K562 (cell line): ENCODE results near the gene ZDHHC22. TPM values are rescaled to one million over a fixed set of nuclear protein-coding genes. Genes with fewer than 3 reads are reported as not detected.

Experiments used
- ATAC-seq: fragments of 200-7000 bp; cut with Tn5 transposase; 3 replicates; pipeline ENCODE4 v1.9.1; 2020; ENCODE audit warnings: moderate library complexity
- Bru-seq: library from RNA; stranded (reverse); fragments of 400-500 nt; gene quantifications from one replicate; lab custom pipeline; 2021; lab: Mats Ljungman, UMichigan
- BruChase-seq, 2 experiments: library from RNA; stranded (reverse); fragments of 400-500 nt; gene quantifications; one replicate each; lab custom pipeline; 2021; lab: Mats Ljungman, UMichigan
- BruUV-seq: library from RNA; stranded (reverse); fragments of 400-500 nt; replicated peaks from 2 replicates; lab custom pipeline; 2021; lab: Mats Ljungman, UMichigan
- CTCF ChIA-PET: fragments of 300-600 bp; formaldehyde crosslinking; extraction: SDS; loops from one replicate; lab custom pipeline; 2021; ENCODE audit warnings: low intra/inter-chr PET ratio; lab: Yijun Ruan, JAX
- POLR2A ChIA-PET: fragments of 300-600, 350-650 bp; sonication (Branson Sonifier 250); formaldehyde crosslinking; extraction: SDS; loops from one replicate; lab custom pipeline; 2021; ENCODE audit warnings: antibody characterized with exemption, inconsistent platforms; lab: Yijun Ruan, JAX
- DNase-seq, 4 experiments: peaks; one replicate each; pipeline versions ENCODE4 v3.0.0 to v3.0.0-alpha.2; 2011 to 2018; ENCODE audit warnings: low spot score in 3 of 4, mixed read lengths in 3 of 4; ENCODE audit errors: extremely low read depth in 1 of 4
- FAIRE-seq: peaks from 2 replicates; lab custom pipeline; 2011; peaks lifted over from hg19 to GRCh38; lab: Jason Lieb, UNC
- H2AFZ ChIP-seq: 2 replicates; pipeline ENCODE4 v1.6.0; 2011; ENCODE audit warnings: low read depth, low read length, control low read depth, inconsistent platforms
- H3K27ac ChIP-seq: fragments of 200-600 bp; 3 replicates; pipeline ENCODE4 v1.8.0; 2011; ENCODE audit warnings: low read depth, mild to moderate bottlenecking, control low read depth, inconsistent platforms, low read length, moderate library complexity, mixed read lengths; ENCODE audit errors: extremely low read depth
- H3K27me3 ChIP-seq, 2 experiments: fragments of 300-600 bp in 1 of 2; 2 replicates in 1 of 2; 3 replicates in 1 of 2; pipeline versions ENCODE4 v1.6.0 to v1.8.0; 2011; ENCODE audit warnings: inconsistent platforms in 2 of 2, low read length in 2 of 2, mild to moderate bottlenecking in 1 of 2, mixed read lengths in 1 of 2, moderate library complexity in 1 of 2; ENCODE audit not compliant: control insufficient read depth in 2 of 2, insufficient read depth in 2 of 2
- H3K36me3 ChIP-seq: fragments of 300-600 bp; 3 replicates; pipeline ENCODE4 v1.8.0; 2011; ENCODE audit warnings: mild to moderate bottlenecking, low read length, inconsistent platforms; ENCODE audit not compliant: control insufficient read depth, insufficient read depth
- H3K4me1 ChIP-seq, 2 experiments: fragments of 200-600 bp in 1 of 2; replicated peaks in 1 of 2; 2 replicates in 1 of 2; 3 replicates in 1 of 2; pipeline versions ENCODE4 v1.5.1 to v1.8.0; 2011; ENCODE audit warnings: inconsistent platforms in 2 of 2, low read length in 2 of 2, mild to moderate bottlenecking in 1 of 2, mixed read lengths in 1 of 2, moderate library complexity in 1 of 2; ENCODE audit not compliant: control insufficient read depth in 2 of 2, insufficient read depth in 2 of 2
- H3K4me2 ChIP-seq: 2 replicates; pipeline ENCODE4 v1.6.1; 2011; ENCODE audit warnings: low read length, control low read depth, inconsistent platforms, mixed read lengths; ENCODE audit not compliant: insufficient read depth
- H3K4me3 ChIP-seq: fragments of 200-600 bp; sonication (generic), shearing (Covaris generic); 2 replicates; pipeline ENCODE4 v1.5.1; 2016; ENCODE audit warnings: control low read depth, inconsistent platforms
- H3K79me2 ChIP-seq: fragments of 200-600 bp; 3 replicates; pipeline ENCODE4 v1.8.0; 2011; ENCODE audit warnings: low read length, inconsistent platforms; ENCODE audit not compliant: control insufficient read depth, insufficient read depth
- H3K9ac ChIP-seq, 2 experiments: 2 replicates each; pipeline versions ENCODE4 v1.6.0 to v1.6.1; 2011; ENCODE audit warnings: low read depth in 2 of 2, low read length in 2 of 2, control low read depth in 1 of 2, inconsistent platforms in 1 of 2, mild to moderate bottlenecking in 1 of 2, mixed read lengths in 1 of 2; ENCODE audit not compliant: insufficient read depth in 1 of 2
- H3K9me1 ChIP-seq: one replicate; pipeline ENCODE4 v1.6.0; 2011; ENCODE audit warnings: inconsistent platforms, mild to moderate bottlenecking, low read length, moderate library complexity; ENCODE audit not compliant: control insufficient read depth, insufficient read depth
- H3K9me3 ChIP-seq: replicated peaks from 2 replicates; pipeline ENCODE4 v1.5.1; 2011; ENCODE audit warnings: low read depth, low read length, inconsistent platforms; ENCODE audit not compliant: control insufficient read depth, insufficient read depth
- H4K20me1 ChIP-seq: replicated peaks from 2 replicates; pipeline ENCODE4 v1.6.1; 2011; ENCODE audit warnings: low read length, inconsistent platforms, mixed read lengths; ENCODE audit not compliant: control insufficient read depth, insufficient read depth
- CTCF ChIP-seq, 3 experiments: IDR thresholded peaks in 2 of 3; conservative IDR thresholded peaks in 1 of 3; 2 replicates each; pipeline ENCODE4 v1.5.1; 2011 to 2012; ENCODE audit warnings: low read length in 3 of 3, mild to moderate bottlenecking in 3 of 3, control low read depth in 2 of 3, improper control_type of control experiment in 1 of 3, inconsistent platforms in 1 of 3, low read depth in 1 of 3, mixed read lengths in 1 of 3, moderate library complexity in 1 of 3; ENCODE audit not compliant: insufficient read depth in 2 of 3
- KHSRP ChIP-seq: fragments of 450-650 bp; IDR thresholded peaks from 2 replicates; pipeline ENCODE4 v1.6.1; 2017
- TSC22D4 ChIP-seq: fragments of 450-650 bp; IDR thresholded peaks from 2 replicates; pipeline ENCODE4 v1.6.1; 2016; ENCODE audit warnings: missing genetic modification characterization, missing biosample characterization, control low read depth
- XRCC5 ChIP-seq: fragments of 200-400 bp; formaldehyde crosslinking; IDR thresholded peaks from 2 replicates; pipeline ENCODE4 v1.6.1; 2017; ENCODE audit warnings: low read depth, mild to moderate bottlenecking, low read length
- ZFP30 ChIP-seq: fragments of 250-450 bp; sonication (Bioruptor Pico); IDR thresholded peaks from 2 replicates; pipeline ENCODE4 v1.8.0; 2022; ENCODE audit warnings: moderate library complexity, mild to moderate bottlenecking, inconsistent platforms, borderline replicate concordance
- WGBS: fragments of 100-300 bp; shearing (Covaris generic); methylation state at CpG from one replicate; pipeline ENCODE4 v1.1.6; 2016; ENCODE audit warnings: low coverage, mixed read lengths; ENCODE audit not compliant: insufficient coverage; ENCODE audit errors: missing lambda C conversion rate; 5-methylcytosine and 5-hydroxymethylcytosine counted together
- in situ Hi-C: fragments of 300-500 bp; cut with MboI; formaldehyde crosslinking; loops from 4 replicates; pipeline ENCODE4 v1.15.0; 2018; ENCODE audit warnings: inconsistent platforms, mixed read lengths
- intact Hi-C: fragments of 100-400 bp; cut with micrococcal nuclease; formaldehyde crosslinking; loops from 2 replicates; pipeline ENCODE4 v1.14.2; 2022
- long read RNA-seq, 3 experiments: library from polyadenylated mRNA in 2 of 3; library from RNA in 1 of 3; unstranded in 2 of 3; stranded (forward) in 1 of 3; transcript quantifications; one replicate each; pipeline ENCODE4 v2.0.0, GENCODE V29; 2019 to 2022
- polyA minus RNA-seq, 3 experiments: library from RNA; depleted of rRNA, polyadenylated mRNA; stranded (reverse); fragments of >200 nt; gene quantifications; 2 replicates each; pipeline ENCODE4 v1.2.3, GENCODE V29; 2011
- polyA plus RNA-seq, 8 experiments: library from polyadenylated mRNA; depleted of rRNA in 4 of 8; stranded (reverse) in 5 of 8; unstranded in 3 of 8; fragments of >200 nt; fragmentation: Nextera tagmentation in 2 of 8; fragmentation: Illumina TruSeq in 1 of 8; extraction: Ambion mirVana in 2 of 8; extraction: Trizol in 1 of 8; gene quantifications; 2 replicates each; pipeline versions ENCODE4 v1.2.1 to v1.2.3, GENCODE V29; 2011 to 2014; ENCODE audit warnings: inconsistent platforms in 1 of 8, missing spikeins in 1 of 8
- total RNA-seq, 7 experiments: library from RNA; depleted of rRNA in 6 of 7; stranded (reverse); fragments of >200 nt in 6 of 7; fragmentation: Illumina TruSeq in 2 of 7; extraction: Trizol in 2 of 7; gene quantifications; 2 replicates each; pipeline versions ENCODE4 v1.2.1 to v1.2.3, GENCODE V29; 2011 to 2021; ENCODE audit warnings: low replicate concordance in 1 of 7

ZDHHC22 gene, protein sequence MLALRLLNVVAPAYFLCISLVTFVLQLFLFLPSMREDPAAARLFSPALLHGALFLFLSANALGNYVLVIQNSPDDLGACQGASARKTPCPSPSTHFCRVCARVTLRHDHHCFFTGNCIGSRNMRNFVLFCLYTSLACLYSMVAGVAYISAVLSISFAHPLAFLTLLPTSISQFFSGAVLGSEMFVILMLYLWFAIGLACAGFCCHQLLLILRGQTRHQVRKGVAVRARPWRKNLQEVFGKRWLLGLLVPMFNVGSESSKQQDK
- not detected in 2 replicates for total RNA-seq (2011; cell fraction: chromatin; rRNA removed; ENCODE audit: low replicate concordance)
- total RNA-seq (2011; cell fraction: nucleolus; rRNA removed) = not detected in 2 replicates
- total RNA-seq (2011; cell fraction: nucleoplasm; rRNA removed) = not detected in 2 replicates
- not detected in 2 replicates for total RNA-seq (2014; rRNA removed)
- not detected in 2 replicates for total RNA-seq (2014; rRNA removed; fragmentation: Illumina TruSeq; extraction: Trizol)
- not detected in 2 replicates for total RNA-seq (2015; rRNA removed; fragmentation: Illumina TruSeq; extraction: Trizol)
- not detected in 2 replicates for total RNA-seq (2021)
- polyA plus RNA-seq (2011; rRNA removed) = not detected in 2 replicates
- polyA plus RNA-seq (2011; cell fraction: cytosol; rRNA removed) = not detected in 2 replicates
- polyA plus RNA-seq (2011; cell fraction: nucleus; rRNA removed) = not detected in 2 replicates
- not detected in 2 replicates for polyA plus RNA-seq (2012)
- not detected in 2 replicates for polyA plus RNA-seq (2014; fragmentation: Illumina TruSeq; extraction: Trizol)
- not detected for polyA plus RNA-seq (2014; fragmentation: Nextera tagmentation; extraction: Ambion mirVana)
- polyA plus RNA-seq (2014; rRNA removed) = not detected in 2 replicates
- polyA minus RNA-seq (2011; rRNA and poly(A)+ RNA removed) = not detected in 2 replicates
- not detected in 2 replicates for polyA minus RNA-seq (2011; cell fraction: cytosol; rRNA and poly(A)+ RNA removed)
- not detected in 2 replicates for polyA minus RNA-seq (2011; cell fraction: nucleus; rRNA and poly(A)+ RNA removed)
- Bru-seq, nascent RNA = not detected
- not detected for BruChase-seq, experiment 1, labeled RNA remaining after a 2-hour chase
- not detected for BruChase-seq, experiment 2, labeled RNA remaining after a 6-hour chase
- long read RNA-seq, experiment 1 = 0 reads
- long read RNA-seq, experiment 2 = 0 reads
- long read RNA-seq, experiment 3 = 0 reads

DNA sequence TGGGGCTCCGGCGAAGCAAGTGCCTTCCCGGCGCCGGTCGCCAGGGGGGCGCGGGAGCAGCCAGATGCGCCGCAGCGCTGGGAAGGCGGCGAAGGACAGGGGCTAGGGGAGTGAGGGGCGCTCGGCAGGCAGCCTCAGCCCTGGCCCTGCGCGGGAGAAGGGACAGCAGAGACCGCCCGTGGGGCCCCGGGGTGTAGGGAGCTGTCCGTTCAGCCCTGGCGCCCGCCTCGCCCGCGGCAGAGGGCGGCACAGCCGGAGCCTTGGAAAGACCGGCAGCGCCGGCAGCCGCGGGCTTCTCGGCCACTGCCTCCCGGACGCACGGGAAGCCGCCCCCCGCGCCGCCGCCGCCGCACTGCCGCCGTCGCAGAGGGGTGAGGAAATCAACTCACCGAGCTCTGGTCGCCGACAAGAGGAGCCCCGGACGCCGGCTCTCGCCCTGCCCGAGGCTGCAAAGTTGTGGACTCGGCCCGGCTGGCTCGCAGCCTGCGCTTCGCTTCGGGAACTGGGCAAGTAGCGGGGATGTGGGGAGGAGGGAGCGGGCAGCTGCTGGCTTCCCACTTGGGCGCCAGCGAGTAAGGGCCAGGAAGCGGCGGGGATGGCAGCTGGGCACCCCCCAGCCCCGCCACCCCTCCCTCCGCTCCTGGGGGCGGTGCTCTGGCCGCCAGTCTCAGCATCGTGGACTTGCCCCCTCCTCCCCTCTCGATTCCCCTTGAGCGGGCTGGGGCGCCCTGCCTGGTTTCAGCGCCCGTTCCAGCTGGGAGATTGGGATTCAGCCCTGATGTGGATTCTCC, at the start of gene ZDHHC22:
Gene ZDHHC22 (minus strand): TSS at position 578 of the 791 bp plus-strand sequence. CDS start 2,053 bp downstream, outside the sequence.
- Histone ChIP-seq H4K20me1 (peaks cover 6% of the 10 kb centered on the region; the same call in 1 of the 2 replicates), H3K9ac (no peak within 1 kb of the TSS), H3K9me1 (no peaks in the 10 kb centered on the region), H3K27me3 (peaks cover 20 to 56% of the 10 kb centered on the region in 2 experiments), H3K4me1 (peaks cover 0 to 24% of the 10 kb centered on the region in 2 experiments; a peak in 2 of 5 replicates), H2AFZ (no peak within 1 kb of the TSS), H3K4me3 (no peak within 1 kb of the TSS), H3K27ac (no peak within 1 kb of the TSS), H3K9me3 (no peaks in the 10 kb centered on the region), H3K4me2 (no peak within 1 kb of the TSS), H3K79me2 (no peaks in the 10 kb centered on the region), H3K36me3 (no peaks in the 10 kb centered on the region)
- no TSS peak for BruUV-seq
- in situ Hi-C loops (no loop called here), intact Hi-C loops (no loop called here)
- ChIA-PET POLR2A (no interaction called here), CTCF (no interaction called here)
- DNase-seq (peak in 3 of 4 experiments; percentile 28 to 44 (median 38)), ATAC-seq (peak; percentile 77), FAIRE-seq (no peak)
- no peak for TF ChIP-seq ZFP30 (CRISPR knock-in tag)
- TF ChIP-seq TSC22D4 (tag) = no peak
- 0 out of 6 replicates have a peak, but pooled peaks of 1 of the 3 experiments have one; percentile 19 for TF ChIP-seq CTCF (IDR thresholded peaks at IDR 0.05 in 2 of 3, conservative IDR thresholded peaks at IDR 0.05 in 1 of 3; ENCODE audit: insufficient read depth in 2 of 3, low read depth in 1 of 3, low read length in 3 of 3)
- no peak for TF ChIP-seq KHSRP
- TF ChIP-seq XRCC5 = no peak
- 4% methylated on average over 32 of the region's 77 CpGs for WGBS
